IPS-15b (cell line): Measurements from ENCODE around the gene PHLPP2.
"Not testable (repeated sequence)": the region's sequence is repeated elsewhere in the genome, so short reads cannot be mapped to it uniquely, and the experiment has no call there.

Experiments used
- H3K27me3 ChIP-seq: one replicate; pipeline ENCODE4 v1.6.1; 2013; ENCODE audit warnings: low read length; ENCODE audit not compliant: control insufficient read depth, insufficient read depth
- H3K36me3 ChIP-seq: one replicate; pipeline ENCODE4 v1.6.1; 2013; ENCODE audit warnings: low read length; ENCODE audit not compliant: control insufficient read depth, insufficient read depth
- H3K4me1 ChIP-seq: one replicate; pipeline ENCODE4 v1.6.1; 2013; ENCODE audit warnings: mild to moderate bottlenecking, low read length; ENCODE audit not compliant: control insufficient read depth, insufficient read depth
- H3K4me3 ChIP-seq: one replicate; pipeline ENCODE4 v1.5.1; 2013; ENCODE audit warnings: low read depth, low read length
- H3K9ac ChIP-seq: one replicate; pipeline ENCODE4 v1.6.1; 2013; ENCODE audit warnings: low read depth, mild to moderate bottlenecking, low read length
- H3K9me3 ChIP-seq: one replicate; pipeline ENCODE4 v1.6.1; 2013; ENCODE audit warnings: mild to moderate bottlenecking, low read length; ENCODE audit not compliant: control insufficient read depth, insufficient read depth

The PHLPP2 gene

GRCh38 chr16:71684280-71684679, 40.2 kb downstream of the PHLPP2 start:
- not testable (repeated sequence) for H3K27me3 ChIP-seq, H3K9ac ChIP-seq, H3K4me1 ChIP-seq, H3K36me3 ChIP-seq, H3K9me3 ChIP-seq, H3K4me3 ChIP-seq

DNA sequence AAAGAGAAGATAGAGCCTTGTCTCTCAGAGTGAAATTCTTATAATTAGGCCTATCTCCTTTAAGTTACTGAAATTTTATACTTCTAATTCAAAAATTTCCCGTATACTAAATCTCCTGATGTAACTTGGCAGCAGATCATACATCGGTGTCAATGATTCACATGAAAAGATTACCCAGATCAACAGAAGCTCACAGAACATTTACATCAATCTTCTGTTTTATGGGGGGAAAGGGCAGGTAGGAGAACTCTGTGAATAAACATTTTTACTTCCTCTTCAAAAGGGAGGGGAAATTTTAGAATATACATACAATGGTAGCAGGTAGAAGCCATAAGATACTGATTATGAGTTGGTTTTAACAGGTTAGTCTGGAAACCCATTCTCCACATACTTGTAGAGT, 43.1 kb downstream of the PHLPP2 start:
- Histone ChIP-seq H3K27me3 (no peaks in the 10 kb centered on the region), H3K9ac (no peak overlapping the region), H3K4me3 (no peak overlapping the region), H3K36me3 (peaks cover 6% of the 10 kb centered on the region), H3K9me3 (no peaks in the 10 kb centered on the region), H3K4me1 (no peaks in the 10 kb centered on the region)

DNA sequence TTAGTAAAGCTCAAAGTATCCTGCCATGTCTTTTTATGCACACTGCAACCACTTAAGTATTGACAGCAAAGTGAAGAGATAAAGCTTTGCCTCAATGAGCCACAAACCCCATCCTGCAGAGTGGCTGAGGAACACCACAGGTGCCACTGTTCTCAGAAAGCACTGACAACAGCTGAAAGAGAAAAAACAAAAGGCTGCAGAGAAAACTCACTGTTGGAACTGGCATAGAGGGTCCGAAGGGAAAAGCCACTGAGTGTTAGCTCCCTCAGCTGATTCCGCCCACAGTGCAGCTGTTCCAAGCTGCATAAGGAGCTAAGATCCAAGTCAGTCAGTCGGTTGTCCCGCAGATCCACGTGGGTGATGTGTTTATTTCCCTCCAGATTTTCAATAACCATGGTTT, 48.3 kb downstream of the PHLPP2 start:
- Histone ChIP-seq H3K9me3 (no peaks in the 10 kb centered on the region), H3K4me3 (no peak overlapping the region), H3K36me3 (peaks cover 6% of the 10 kb centered on the region), H3K4me1 (no peaks in the 10 kb centered on the region), H3K27me3 (no peaks in the 10 kb centered on the region), H3K9ac (no peak overlapping the region)

DNA sequence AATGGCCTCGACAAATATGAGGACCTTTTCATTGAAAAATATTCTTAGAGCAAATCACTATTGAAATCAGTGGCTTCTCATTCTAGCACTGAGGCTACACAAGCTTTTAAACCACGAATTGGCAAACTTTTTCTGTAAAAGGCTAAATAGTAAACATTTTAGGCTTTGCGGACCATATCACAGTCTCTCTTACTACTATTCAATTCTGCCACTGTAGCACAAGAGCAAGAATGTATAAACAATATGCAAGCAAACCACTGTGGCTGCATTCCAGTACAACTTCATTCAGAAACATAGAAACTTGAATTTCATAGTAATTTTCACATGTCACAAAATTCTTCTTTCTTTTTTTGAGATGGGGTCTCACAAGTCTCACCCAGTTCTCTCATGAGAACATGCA, 49.1 kb downstream of the PHLPP2 start:
- no peak overlapping the region for H3K9ac ChIP-seq
- no peaks in the 10 kb centered on the region for H3K27me3 ChIP-seq
- no peaks in the 10 kb centered on the region for H3K9me3 ChIP-seq
- H3K4me1 ChIP-seq: no peaks in the 10 kb centered on the region
- no peak overlapping the region for H3K4me3 ChIP-seq
- H3K36me3 ChIP-seq: peaks cover 6% of the 10 kb centered on the region

GRCh38 chr16:71674229-71674628, 50.3 kb downstream of the PHLPP2 start:
- H3K36me3 ChIP-seq: peaks cover 8% of the 10 kb centered on the region
- H3K27me3 ChIP-seq: no peaks in the 10 kb centered on the region
- H3K9ac ChIP-seq: no peak overlapping the region
- H3K4me1 ChIP-seq: no peaks in the 10 kb centered on the region
- no peaks in the 10 kb centered on the region for H3K9me3 ChIP-seq
- H3K4me3 ChIP-seq: no peak overlapping the region

DNA sequence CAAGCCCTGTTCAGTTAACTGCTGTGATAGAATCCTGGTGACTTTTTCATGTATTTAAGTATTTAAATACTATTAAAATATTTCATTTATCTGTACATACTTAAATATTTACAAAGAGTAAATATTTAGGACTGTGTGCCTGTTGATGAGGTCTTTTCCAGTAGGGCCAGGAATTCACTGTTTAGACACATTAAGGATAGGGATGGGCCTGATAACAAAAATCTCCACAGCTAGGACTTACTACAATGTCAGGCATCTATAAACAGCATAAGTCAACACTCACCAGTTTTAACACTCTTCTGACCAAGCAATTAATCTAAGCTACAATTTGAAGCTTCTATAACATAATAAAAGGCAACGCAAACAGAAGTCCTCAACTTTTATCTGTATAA, 50.9 kb downstream of the PHLPP2 start:
- Histone ChIP-seq H3K36me3 (peaks cover 8% of the 10 kb centered on the region), H3K27me3 (no peaks in the 10 kb centered on the region), H3K4me3 (no peak overlapping the region), H3K4me1 (no peaks in the 10 kb centered on the region), H3K9me3 (no peaks in the 10 kb centered on the region), H3K9ac (no peak overlapping the region)

DNA sequence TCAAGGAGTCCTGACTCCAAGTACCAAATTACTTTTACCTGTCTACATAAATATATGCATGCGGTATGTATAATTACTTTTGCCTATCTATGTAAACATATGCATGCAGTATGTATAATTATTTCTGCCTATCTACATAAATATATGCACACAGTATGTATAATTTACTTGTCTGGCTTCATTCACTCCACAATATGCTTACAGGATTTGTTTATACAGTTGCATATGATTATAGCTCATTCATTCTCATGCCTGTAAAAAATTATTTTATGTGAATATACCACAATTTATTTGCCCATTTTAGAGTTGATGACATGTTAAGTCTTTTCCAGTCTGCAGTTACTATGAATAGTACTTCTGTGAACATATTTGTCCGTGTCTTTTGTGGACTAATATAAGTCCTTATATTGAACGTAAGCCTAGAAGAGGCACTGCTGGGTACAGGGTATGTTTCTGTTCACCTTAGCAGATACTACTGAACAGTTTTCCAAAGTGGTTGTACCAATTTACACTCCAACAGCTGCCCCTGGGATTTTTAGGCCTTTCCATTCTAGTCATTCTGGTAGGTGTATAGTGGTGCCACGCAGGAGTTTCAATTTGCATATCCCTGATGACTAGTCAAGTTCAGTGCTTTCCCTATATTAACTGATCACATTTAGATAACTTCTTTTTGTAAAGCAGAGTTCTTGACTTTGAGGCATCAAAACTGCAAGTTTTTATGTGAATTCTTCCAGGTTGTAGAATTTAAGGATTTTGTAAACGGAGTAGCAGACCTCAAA, 51.5 kb downstream of the PHLPP2 start:
- peaks cover 2% of the 10 kb centered on the region for H3K36me3 ChIP-seq
- H3K4me1 ChIP-seq: no peaks in the 10 kb centered on the region
- H3K9me3 ChIP-seq: no peaks in the 10 kb centered on the region
- H3K4me3 ChIP-seq: no peak overlapping the region
- no peaks in the 10 kb centered on the region for H3K27me3 ChIP-seq
- H3K9ac ChIP-seq: no peak overlapping the region

DNA sequence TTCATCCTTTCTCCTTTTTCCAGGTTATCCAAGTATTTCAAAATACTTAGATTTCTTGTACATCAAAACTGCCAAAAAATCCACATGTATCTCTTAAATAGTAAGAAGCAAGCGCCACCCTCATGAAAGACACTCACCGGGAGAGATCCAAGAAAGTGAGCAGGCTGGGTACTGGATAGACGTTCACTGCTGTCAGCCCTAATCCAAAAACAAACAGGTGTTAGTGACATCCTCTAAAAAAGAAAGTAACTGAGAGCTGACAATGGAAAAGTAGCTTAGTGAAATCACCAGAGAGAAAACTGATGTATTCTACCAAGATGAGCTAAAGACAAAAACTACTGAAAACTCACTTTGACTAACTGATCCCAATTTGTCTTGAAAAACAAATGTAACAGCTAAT, 52.4 kb downstream of the PHLPP2 start:
- H3K9ac ChIP-seq: no peak overlapping the region
- no peaks in the 10 kb centered on the region for H3K9me3 ChIP-seq
- no peaks in the 10 kb centered on the region for H3K27me3 ChIP-seq
- H3K4me1 ChIP-seq: no peaks in the 10 kb centered on the region
- H3K4me3 ChIP-seq: no peak overlapping the region
- H3K36me3 ChIP-seq: peaks cover 2% of the 10 kb centered on the region

DNA sequence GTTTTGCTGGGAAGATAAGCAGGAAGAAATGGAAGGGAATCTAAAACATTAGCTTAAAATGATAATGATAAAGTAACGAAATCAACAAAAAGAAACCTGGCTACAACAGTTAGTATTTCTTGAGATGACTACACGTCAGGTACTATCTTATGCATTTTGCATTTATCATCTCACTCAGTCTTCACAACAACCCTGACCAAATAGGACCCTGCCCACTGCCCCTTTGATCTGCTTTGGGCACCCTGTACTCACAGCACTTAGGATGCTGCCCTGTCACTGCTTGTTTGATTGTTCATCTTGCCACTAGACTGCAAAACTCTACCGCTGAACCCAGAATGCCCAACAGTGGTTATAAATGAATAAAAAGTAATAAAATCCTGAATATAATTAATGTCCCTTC, 53.3 kb downstream of the PHLPP2 start:
- Histone ChIP-seq H3K4me1 (no peaks in the 10 kb centered on the region), H3K9ac (no peak overlapping the region), H3K36me3 (peaks cover 2% of the 10 kb centered on the region), H3K27me3 (no peaks in the 10 kb centered on the region), H3K9me3 (no peaks in the 10 kb centered on the region), H3K4me3 (no peak overlapping the region)

GRCh38 chr16:71670537-71670936, 54.0 kb downstream of the PHLPP2 start:
- no peaks in the 10 kb centered on the region for H3K27me3 ChIP-seq
- no peaks in the 10 kb centered on the region for H3K4me1 ChIP-seq
- peaks cover 2% of the 10 kb centered on the region for H3K36me3 ChIP-seq
- H3K9me3 ChIP-seq: no peaks in the 10 kb centered on the region
- H3K4me3 ChIP-seq: no peak overlapping the region
- H3K9ac ChIP-seq: no peak overlapping the region

DNA sequence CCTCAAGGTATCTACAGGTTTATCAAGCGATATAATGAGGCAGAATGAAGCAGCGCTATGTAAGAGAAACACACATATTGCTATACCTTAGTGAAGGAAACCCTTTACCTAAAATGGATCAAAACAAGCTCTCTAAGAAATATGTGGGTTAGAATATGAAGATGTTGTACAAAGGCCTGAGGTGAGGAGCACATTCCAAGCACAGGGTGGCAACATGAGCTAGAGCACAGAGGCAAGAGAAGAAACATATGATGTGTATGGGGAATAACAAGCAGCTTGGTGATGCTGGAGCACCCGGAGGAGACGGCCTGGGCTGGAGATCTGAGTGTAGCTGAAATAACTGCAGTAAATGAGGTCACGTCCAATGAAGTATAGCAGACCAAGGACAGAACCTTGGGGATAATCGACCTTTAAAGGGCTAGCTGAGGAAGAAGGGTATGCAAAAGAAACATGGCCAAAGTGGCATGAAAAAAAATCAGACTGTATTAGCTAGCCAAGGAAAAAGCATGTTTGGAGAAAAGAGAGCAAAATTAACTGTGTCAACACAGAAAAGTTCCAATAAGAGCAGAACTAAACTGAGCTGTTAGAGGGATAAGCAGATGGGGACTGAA, 54.5 kb downstream of the PHLPP2 start:
- H3K27me3 ChIP-seq: no peaks in the 10 kb centered on the region
- H3K9ac ChIP-seq: no peak overlapping the region
- H3K4me1 ChIP-seq: no peaks in the 10 kb centered on the region
- no peaks in the 10 kb centered on the region for H3K9me3 ChIP-seq
- peaks cover 2% of the 10 kb centered on the region for H3K36me3 ChIP-seq
- H3K4me3 ChIP-seq: no peak overlapping the region

DNA sequence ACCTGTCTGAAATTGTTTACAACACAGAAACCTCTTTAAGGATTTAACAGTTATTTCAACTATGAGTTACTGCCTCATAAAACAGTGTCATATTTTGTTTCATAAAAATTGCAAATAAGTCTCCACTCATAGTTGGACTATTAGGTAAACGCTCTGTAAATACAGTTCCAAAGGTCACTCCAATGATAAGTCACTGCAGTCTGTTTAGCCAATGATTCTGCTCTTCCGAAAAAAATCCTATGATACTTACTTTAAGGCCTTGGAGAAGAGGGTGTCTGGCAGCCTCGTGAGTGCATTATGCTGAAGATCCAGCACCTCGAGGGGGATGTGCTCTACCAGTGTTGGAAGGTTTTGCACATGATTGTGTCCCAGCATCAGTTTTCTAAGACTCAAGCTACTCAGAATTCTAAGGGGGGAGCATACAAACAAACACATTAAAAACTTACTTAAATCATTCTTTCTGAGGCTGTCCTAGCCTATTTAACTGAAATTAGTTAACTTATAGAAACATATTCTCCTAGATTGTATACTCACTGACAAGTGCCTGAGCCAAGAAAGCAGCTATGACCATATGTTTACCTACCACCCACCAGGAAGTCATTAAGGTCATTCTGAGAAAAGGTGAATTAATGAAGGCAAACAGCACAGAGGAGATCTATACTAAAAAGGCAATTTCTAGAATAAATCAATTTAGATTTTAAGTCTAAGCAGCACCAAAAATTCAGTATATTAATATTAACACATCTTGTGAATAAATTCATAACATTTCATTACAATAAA, 57.4 kb downstream of the PHLPP2 start:
- no peak overlapping the region for H3K9ac ChIP-seq
- no peaks in the 10 kb centered on the region for H3K27me3 ChIP-seq
- H3K9me3 ChIP-seq: no peaks in the 10 kb centered on the region
- peaks cover 2% of the 10 kb centered on the region for H3K36me3 ChIP-seq
- H3K4me3 ChIP-seq: no peak overlapping the region
- H3K4me1 ChIP-seq: no peaks in the 10 kb centered on the region
